CD8-positive, alpha-beta memory T cell (primary cell): Measurements from ENCODE around the gene DNAH1. TPM values are rescaled to one million over a fixed set of nuclear protein-coding genes. Genes with fewer than 3 reads are reported as not detected.

Experiments used
- CTCF ChIA-PET: fragments of 350-600 bp; sonication (Branson Sonifier 250); formaldehyde crosslinking; loops from one replicate; lab custom pipeline; 2021; ENCODE audit warnings: antibody characterized with exemption; lab: Charles Lee
- POLR2A ChIA-PET: fragments of 350-600 bp; sonication (Branson Sonifier 250); formaldehyde crosslinking; loops from one replicate; lab custom pipeline; 2021; ENCODE audit warnings: antibody characterized with exemption; lab: Charles Lee
- DNase-seq, 5 donors: peaks; one replicate each; pipeline versions ENCODE4 v3.0.0 to v3.0.0-alpha.2; 2020 to 2022; ENCODE audit warnings: mixed read lengths in 1 of 5
- H3K27ac ChIP-seq: one replicate; pipeline ENCODE4 v1.7.0; 2013; ENCODE audit warnings: low read depth, mild to moderate bottlenecking, low read length, moderate library complexity
- H3K27me3 ChIP-seq: 2 replicates; pipeline ENCODE4 v1.7.0; 2013; ENCODE audit warnings: low read length, mild to moderate bottlenecking; ENCODE audit not compliant: insufficient read depth, poor library complexity, severe bottlenecking
- H3K36me3 ChIP-seq: 2 replicates; pipeline ENCODE4 v1.7.0; 2013; ENCODE audit warnings: mild to moderate bottlenecking, low read length, moderate library complexity; ENCODE audit not compliant: insufficient read depth
- H3K4me1 ChIP-seq: 2 replicates; pipeline ENCODE4 v1.7.0; 2013; ENCODE audit warnings: mild to moderate bottlenecking, low read length, moderate library complexity; ENCODE audit not compliant: insufficient read depth
- H3K4me3 ChIP-seq: 2 replicates; pipeline ENCODE4 v1.7.0; 2013; ENCODE audit warnings: mild to moderate bottlenecking, low read length
- H3K9me3 ChIP-seq: 2 replicates; pipeline ENCODE4 v1.7.0; 2013; ENCODE audit warnings: mild to moderate bottlenecking, low read length
- H3K27ac Mint-ChIP-seq, 8 donors: one replicate each; pipeline ENCODE4 v1.8.0; 2020 to 2021; ENCODE audit warnings: mixed read lengths in 8 of 8, mild to moderate bottlenecking in 6 of 8, inconsistent platforms in 3 of 8, moderate library complexity in 3 of 8
- H3K27me3 Mint-ChIP-seq, 2 donors: one replicate each; pipeline ENCODE4 v1.8.0; 2020 to 2021; ENCODE audit warnings: mixed read lengths in 2 of 2, mild to moderate bottlenecking in 1 of 2, moderate library complexity in 1 of 2
- H3K36me3 Mint-ChIP-seq, 3 donors: one replicate each; pipeline ENCODE4 v1.8.0; 2020 to 2021; ENCODE audit warnings: mixed read lengths in 3 of 3, inconsistent platforms in 1 of 3, mild to moderate bottlenecking in 1 of 3
- H3K4me1 Mint-ChIP-seq, 3 donors: one replicate each; pipeline ENCODE4 v1.8.0; 2020 to 2021; ENCODE audit warnings: mixed read lengths in 3 of 3, inconsistent platforms in 1 of 3, mild to moderate bottlenecking in 1 of 3
- H3K4me3 Mint-ChIP-seq, 7 donors: one replicate each; pipeline ENCODE4 v1.8.0; 2020 to 2021; ENCODE audit warnings: mixed read lengths in 7 of 7, mild to moderate bottlenecking in 6 of 7, moderate library complexity in 4 of 7, inconsistent platforms in 2 of 7
- H3K9me3 Mint-ChIP-seq, 5 donors: one replicate each; pipeline ENCODE4 v1.8.0; 2020 to 2022; ENCODE audit warnings: mixed read lengths in 5 of 5, mild to moderate bottlenecking in 3 of 5, moderate library complexity in 2 of 5, inconsistent platforms in 1 of 5
- polyA plus RNA-seq: library from polyadenylated mRNA; unstranded; fragments of 300-500 nt; fragmentation: Illumina TruSeq; gene quantifications from one replicate; pipeline ENCODE4 v1.2.3, GENCODE V29; 2021
- total RNA-seq, 2 experiments: library from RNA; stranded (reverse); gene quantifications; one replicate each; pipeline ENCODE4 v1.2.3, GENCODE V29; 2021

The DNAH1 gene
- total and polyA plus RNA-seq, 3 experiments from 2014 or later = 1.0 to 7.0 (median 7.0) TPM

DNA sequence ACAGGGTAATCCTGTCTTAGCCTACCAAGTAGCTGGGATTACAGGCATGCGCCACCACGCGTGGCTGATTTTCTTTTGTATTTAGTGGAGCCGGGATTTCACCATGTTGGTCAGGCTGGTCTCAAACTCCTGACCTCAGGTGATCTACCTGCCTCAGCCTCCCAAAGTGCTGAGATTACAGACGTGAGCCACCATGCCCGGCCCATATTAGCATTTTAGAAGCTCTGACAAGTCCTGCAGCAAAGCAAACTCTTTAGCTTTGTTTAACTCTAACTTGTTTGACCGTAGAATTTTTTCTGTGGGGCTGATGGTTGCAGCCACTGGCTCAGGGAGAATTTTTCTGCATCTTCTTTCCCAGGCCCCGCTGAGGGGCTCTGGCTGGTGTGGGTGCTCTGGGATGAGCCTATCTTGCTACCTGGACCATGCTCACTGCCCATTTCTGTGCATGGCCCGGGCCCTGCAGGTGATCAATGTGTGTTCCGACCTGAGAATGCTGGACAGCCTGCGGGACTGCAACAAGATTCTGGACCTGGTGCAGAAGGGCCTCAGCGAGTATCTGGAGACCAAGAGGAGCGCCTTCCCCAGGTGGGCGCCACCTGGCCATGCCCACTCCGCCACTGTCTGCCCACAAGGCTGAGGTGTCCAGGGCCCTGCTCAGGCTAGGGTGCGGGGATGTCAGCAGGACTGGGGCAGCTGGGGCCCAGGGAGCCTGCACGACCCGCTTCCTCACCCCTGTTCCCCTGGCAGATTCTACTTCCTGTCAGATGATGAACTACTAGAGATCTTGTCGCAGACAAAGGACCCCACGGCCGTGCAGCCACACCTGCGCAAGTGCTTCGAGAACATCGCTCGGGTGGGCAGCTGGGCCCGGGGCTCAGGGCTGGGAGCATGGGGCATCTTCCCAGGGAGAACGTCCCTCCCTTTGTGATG lies 41.3 kb downstream of the DNAH1 start:
- Mint-ChIP-seq H3K36me3 (peaks cover 0 to 84% (median 2%) of the 10 kb centered on the region in 3 donors), H3K4me1 (no peaks in the 10 kb centered on the region), H3K9me3 (no peaks in the 10 kb centered on the region), H3K27me3 (peaks cover 0 to 2% of the 10 kb centered on the region in 2 donors), H3K27ac (peak overlapping the region in 1 of 8 donors; percentile 32), H3K4me3 (no peak overlapping the region)
- no peak overlapping the region for H3K4me3 ChIP-seq
- no peaks in the 10 kb centered on the region for H3K9me3 ChIP-seq
- CTCF ChIA-PET = interaction anchor here (1.8 kb wide), 1 partner anchor 89 kb away, joined by 4 read pairs; no protein-coding TSS in a partner anchor
- no peaks in the 10 kb centered on the region for H3K4me1 ChIP-seq
- no peaks in the 10 kb centered on the region for H3K27me3 ChIP-seq
- no peak overlapping the region for H3K27ac ChIP-seq
- H3K36me3 ChIP-seq = peaks cover 8% of the 10 kb centered on the region
- POLR2A ChIA-PET = no interaction called here
- DNase-seq = peak in 1 of 5 donors; percentile 28

DNA sequence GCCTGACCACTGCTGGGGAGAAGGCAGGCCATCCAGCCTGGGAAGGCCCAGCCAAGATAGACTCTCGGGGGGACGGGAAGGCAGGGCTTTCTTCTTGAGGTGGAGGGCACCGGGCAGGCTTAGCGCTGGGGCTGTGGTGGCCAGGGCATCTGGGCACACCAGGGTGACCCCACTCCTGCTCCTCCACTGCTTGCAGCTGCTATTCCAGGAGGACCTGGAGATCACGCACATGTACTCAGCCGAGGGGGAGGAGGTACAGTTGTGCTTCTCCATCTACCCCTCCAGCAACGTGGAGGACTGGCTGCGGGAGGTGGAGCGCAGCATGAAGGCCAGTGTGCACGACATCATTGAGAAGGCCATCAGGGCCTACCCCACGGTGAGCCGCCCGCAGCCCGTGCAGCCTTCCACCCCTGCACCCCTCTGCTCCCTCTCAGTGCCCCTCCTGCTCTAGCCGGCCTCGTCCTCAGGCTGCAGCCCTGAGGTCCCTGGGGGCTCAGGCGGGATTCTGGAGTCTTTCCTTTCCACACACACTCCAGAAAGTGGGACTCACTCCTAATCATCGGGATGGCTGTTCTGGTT lies 42.3 kb downstream of the DNAH1 start:
- ChIA-PET POLR2A (no interaction called here), CTCF (no interaction called here)
- Mint-ChIP-seq H3K4me1 (no peaks in the 10 kb centered on the region), H3K27ac (no peak overlapping the region), H3K27me3 (peaks cover 0 to 2% of the 10 kb centered on the region in 2 donors), H3K4me3 (no peak overlapping the region), H3K36me3 (peaks cover 0 to 84% (median 5%) of the 10 kb centered on the region in 3 donors), H3K9me3 (no peaks in the 10 kb centered on the region)
- Histone ChIP-seq H3K4me3 (no peak overlapping the region), H3K27ac (no peak overlapping the region), H3K9me3 (no peaks in the 10 kb centered on the region), H3K36me3 (peaks cover 8% of the 10 kb centered on the region), H3K4me1 (no peaks in the 10 kb centered on the region), H3K27me3 (no peaks in the 10 kb centered on the region)
- peak in 1 of 5 donors; percentile 31 for DNase-seq

DNA sequence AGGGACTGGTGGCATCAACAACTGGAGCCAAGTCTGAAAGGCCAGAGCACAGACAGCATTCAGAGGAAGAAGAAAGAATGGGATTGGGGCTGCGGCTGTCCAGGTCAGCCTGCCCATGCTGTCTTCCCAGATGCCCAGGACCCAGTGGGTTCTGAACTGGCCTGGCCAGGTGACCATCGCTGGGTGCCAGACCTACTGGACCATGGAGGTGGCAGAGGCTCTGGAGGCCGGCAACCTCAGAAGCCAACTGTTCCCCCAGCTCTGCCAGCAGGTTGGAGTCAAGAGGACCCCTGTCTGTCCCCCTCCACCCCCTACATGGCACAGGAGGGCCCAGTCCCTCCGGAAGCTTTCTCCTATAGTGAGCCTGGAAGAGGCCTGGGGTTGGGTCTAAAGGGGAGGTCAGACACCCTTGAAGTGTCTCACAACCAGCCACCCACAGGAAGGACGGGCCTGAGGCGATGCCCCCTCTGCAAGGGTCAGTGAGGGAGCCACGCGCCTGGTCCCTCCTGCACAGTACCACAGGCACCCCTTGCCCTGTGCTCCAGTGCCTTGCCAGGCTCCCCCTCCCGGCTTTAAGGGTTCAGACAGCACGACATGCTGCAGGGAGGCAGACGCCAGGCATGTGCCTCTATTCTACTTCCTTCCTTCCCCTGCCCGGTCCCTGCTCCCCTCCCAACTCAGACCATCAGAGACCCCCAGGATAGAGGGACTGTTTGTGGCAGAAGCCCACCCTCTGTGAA lies 43.2 kb downstream of the DNAH1 start:
- Mint-ChIP-seq H3K27me3 (no peaks in the 10 kb centered on the region), H3K9me3 (no peaks in the 10 kb centered on the region), H3K4me1 (no peaks in the 10 kb centered on the region), H3K4me3 (no peak overlapping the region), H3K27ac (no peak overlapping the region), H3K36me3 (peaks cover 8 to 87% (median 13%) of the 10 kb centered on the region in 3 donors)
- DNase-seq = peak in 1 of 5 donors; percentile 37
- H3K4me1 ChIP-seq = no peaks in the 10 kb centered on the region
- H3K27ac ChIP-seq = no peak overlapping the region
- CTCF ChIA-PET = no interaction called here
- no peak overlapping the region for H3K4me3 ChIP-seq
- H3K9me3 ChIP-seq = no peaks in the 10 kb centered on the region
- no peaks in the 10 kb centered on the region for H3K27me3 ChIP-seq
- POLR2A ChIA-PET = no interaction called here
- H3K36me3 ChIP-seq = peaks cover 8% of the 10 kb centered on the region

DNA sequence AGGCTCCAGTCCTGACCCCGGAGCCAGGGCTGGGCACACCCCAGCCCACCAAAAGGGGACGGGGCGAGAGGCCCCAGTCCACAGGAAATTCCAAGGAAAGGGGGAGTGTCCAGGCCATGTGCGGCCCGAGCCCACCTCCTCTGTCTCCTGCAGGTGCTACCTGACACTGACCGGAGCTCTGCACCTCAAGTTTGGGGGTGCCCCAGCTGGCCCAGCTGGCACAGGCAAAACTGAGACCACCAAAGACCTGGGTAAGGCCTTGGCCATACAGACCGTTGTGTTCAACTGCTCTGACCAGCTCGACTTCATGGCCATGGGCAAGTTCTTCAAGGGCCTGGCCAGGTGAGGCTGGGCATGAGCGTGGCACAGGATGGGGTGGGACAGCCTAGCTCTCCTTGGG lies 44.9 kb downstream of the DNAH1 start:
- ChIA-PET CTCF (no interaction called here), POLR2A (no interaction called here)
- no peak for DNase-seq
- no peak overlapping the region for H3K27ac Mint-ChIP-seq
- Histone ChIP-seq H3K4me1 (no peaks in the 10 kb centered on the region), H3K36me3 (peaks cover 8% of the 10 kb centered on the region), H3K9me3 (no peaks in the 10 kb centered on the region), H3K4me3 (no peak overlapping the region), H3K27me3 (no peaks in the 10 kb centered on the region), H3K27ac (no peak overlapping the region)
- H3K27me3 Mint-ChIP-seq = no peaks in the 10 kb centered on the region
- no peaks in the 10 kb centered on the region for H3K4me1 Mint-ChIP-seq
- no peak overlapping the region for H3K4me3 Mint-ChIP-seq
- H3K9me3 Mint-ChIP-seq = no peaks in the 10 kb centered on the region
- peaks cover 8 to 87% (median 15%) of the 10 kb centered on the region in 3 donors for H3K36me3 Mint-ChIP-seq

DNA sequence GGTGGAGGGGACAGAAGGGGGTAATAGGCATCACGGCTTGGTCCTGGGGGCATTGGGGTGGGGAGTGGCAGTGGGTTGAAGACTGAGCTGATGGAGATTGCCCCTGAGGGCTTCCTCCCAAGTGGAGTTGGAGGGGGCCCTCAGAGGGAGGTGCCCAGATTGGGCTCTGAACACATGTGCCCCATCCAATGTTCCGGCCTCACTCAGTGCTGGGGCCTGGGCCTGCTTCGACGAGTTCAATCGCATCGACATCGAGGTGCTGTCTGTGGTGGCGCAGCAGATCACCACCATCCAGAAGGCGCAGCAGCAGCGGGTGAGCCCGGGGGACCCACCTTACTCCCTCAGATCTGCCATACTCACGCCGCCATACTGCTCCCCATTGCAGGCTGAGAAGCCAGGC lies 45.3 kb downstream of the DNAH1 start:
- no peak overlapping the region for H3K4me3 Mint-ChIP-seq
- no peaks in the 10 kb centered on the region for H3K27me3 Mint-ChIP-seq
- H3K36me3 Mint-ChIP-seq = peaks cover 8 to 87% (median 15%) of the 10 kb centered on the region in 3 donors
- no peak for DNase-seq
- H3K4me1 Mint-ChIP-seq = no peaks in the 10 kb centered on the region
- Histone ChIP-seq H3K27me3 (no peaks in the 10 kb centered on the region), H3K36me3 (peaks cover 8% of the 10 kb centered on the region), H3K4me3 (no peak overlapping the region), H3K27ac (no peak overlapping the region), H3K9me3 (no peaks in the 10 kb centered on the region), H3K4me1 (no peaks in the 10 kb centered on the region)
- H3K9me3 Mint-ChIP-seq = no peaks in the 10 kb centered on the region
- ChIA-PET CTCF (no interaction called here), POLR2A (no interaction called here)
- H3K27ac Mint-ChIP-seq = no peak overlapping the region

DNA sequence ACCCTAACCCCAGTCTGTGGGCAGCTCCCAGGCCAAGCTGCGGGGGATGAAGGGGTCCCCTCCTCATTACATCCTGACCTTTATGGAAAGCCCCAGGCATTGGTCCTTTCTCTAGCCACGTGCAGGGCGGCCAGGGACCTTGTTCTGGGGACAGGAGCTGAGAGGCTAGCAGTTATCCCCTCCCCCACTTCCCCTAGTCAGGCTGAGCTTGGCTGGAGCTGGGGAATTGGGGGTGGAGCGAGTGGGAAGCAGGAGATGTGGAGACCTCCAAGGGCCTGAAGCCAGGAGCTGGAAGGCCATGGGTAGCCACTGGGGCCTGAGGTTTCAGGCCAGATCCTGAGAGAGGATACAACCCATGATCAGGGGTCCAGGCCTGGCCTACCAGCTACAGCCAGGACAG lies 45.8 kb downstream of the DNAH1 start:
- Histone ChIP-seq H3K27ac (no peak overlapping the region), H3K4me1 (no peaks in the 10 kb centered on the region), H3K27me3 (no peaks in the 10 kb centered on the region), H3K4me3 (no peak overlapping the region), H3K36me3 (peaks cover 8% of the 10 kb centered on the region), H3K9me3 (no peaks in the 10 kb centered on the region)
- H3K27me3 Mint-ChIP-seq = no peaks in the 10 kb centered on the region
- peaks cover 8 to 88% (median 15%) of the 10 kb centered on the region in 3 donors for H3K36me3 Mint-ChIP-seq
- ChIA-PET POLR2A (no interaction called here), CTCF (no interaction called here)
- no peaks in the 10 kb centered on the region for H3K4me1 Mint-ChIP-seq
- peak overlapping the region in 1 of 8 donors; percentile 33 for H3K27ac Mint-ChIP-seq
- H3K9me3 Mint-ChIP-seq = no peaks in the 10 kb centered on the region
- DNase-seq = no peak
- H3K4me3 Mint-ChIP-seq = no peak overlapping the region

- no peaks in the 10 kb centered on the region for H3K9me3 Mint-ChIP-seq
- H3K4me1 ChIP-seq = no peaks in the 10 kb centered on the region
- POLR2A ChIA-PET = no interaction called here
Measured at GRCh38 chr3:52364322-52365035, 48.4 kb downstream of the DNAH1 start.

More at GRCh38 chr3:52364322-52365035, 48.4 kb downstream of the DNAH1 start:
- Mint-ChIP-seq H3K4me1 (no peaks in the 10 kb centered on the region), H3K4me3 (no peak overlapping the region), H3K36me3 (peaks cover 8 to 89% (median 18%) of the 10 kb centered on the region in 3 donors), H3K27me3 (peaks cover 0 to 1% of the 10 kb centered on the region in 2 donors), H3K27ac (peak overlapping the region in 1 of 8 donors; percentile 64)
- Histone ChIP-seq H3K36me3 (peaks cover 8% of the 10 kb centered on the region), H3K27ac (no peak overlapping the region), H3K4me3 (no peak overlapping the region), H3K27me3 (no peaks in the 10 kb centered on the region), H3K9me3 (no peaks in the 10 kb centered on the region)
- no peak for DNase-seq
- CTCF ChIA-PET = no interaction called here
